IPS-15b (cell line): ENCODE measurements around the gene PCSK7.

ENCODE experiments used
- H3K27me3 ChIP-seq: one replicate; pipeline ENCODE4 v1.6.1; 2013; ENCODE audit warnings: low read length; ENCODE audit not compliant: control insufficient read depth, insufficient read depth
- H3K36me3 ChIP-seq: one replicate; pipeline ENCODE4 v1.6.1; 2013; ENCODE audit warnings: low read length; ENCODE audit not compliant: control insufficient read depth, insufficient read depth
- H3K4me1 ChIP-seq: one replicate; pipeline ENCODE4 v1.6.1; 2013; ENCODE audit warnings: mild to moderate bottlenecking, low read length; ENCODE audit not compliant: control insufficient read depth, insufficient read depth
- H3K4me3 ChIP-seq: one replicate; pipeline ENCODE4 v1.5.1; 2013; ENCODE audit warnings: low read depth, low read length
- H3K9ac ChIP-seq: one replicate; pipeline ENCODE4 v1.6.1; 2013; ENCODE audit warnings: low read depth, mild to moderate bottlenecking, low read length
- H3K9me3 ChIP-seq: one replicate; pipeline ENCODE4 v1.6.1; 2013; ENCODE audit warnings: mild to moderate bottlenecking, low read length; ENCODE audit not compliant: control insufficient read depth, insufficient read depth

The PCSK7 gene

DNA sequence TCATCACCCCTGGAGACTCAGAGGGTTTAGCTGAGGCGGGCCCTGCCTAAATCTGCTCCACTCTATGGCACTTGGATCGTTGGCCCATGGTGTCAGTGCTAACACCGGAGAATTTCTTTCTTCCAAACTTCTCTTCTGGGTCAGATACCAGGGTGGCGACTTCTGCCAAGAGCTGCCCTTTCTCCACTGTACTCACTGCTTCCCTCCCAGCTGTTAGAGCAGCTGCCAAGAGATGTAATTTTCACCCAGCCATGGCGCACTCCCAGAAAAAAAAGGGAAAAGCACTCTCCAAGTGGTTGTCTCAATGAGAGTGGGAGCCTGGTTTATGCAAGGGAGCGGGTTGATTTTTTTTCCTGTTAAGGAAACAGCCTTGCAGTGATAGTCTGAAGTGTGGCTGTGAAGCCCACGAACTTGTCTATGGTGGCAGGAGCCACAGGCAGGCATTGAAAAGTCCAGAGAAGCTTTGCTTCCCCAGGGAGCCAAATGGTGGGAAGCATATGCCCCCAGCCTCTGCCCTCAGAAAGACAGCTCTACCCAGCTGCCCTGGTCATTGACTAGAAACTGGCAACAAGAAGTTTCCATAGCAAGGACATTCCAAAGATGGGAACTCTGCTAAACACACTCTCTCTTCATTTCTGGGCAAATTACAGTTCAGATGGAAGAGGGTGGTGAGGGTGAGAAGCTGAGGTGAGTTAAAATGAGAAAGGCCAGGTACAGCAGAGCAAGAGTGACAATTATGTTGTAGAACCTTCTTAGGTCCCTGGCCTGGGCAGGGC lies 10.7 kb downstream of the PCSK7 start:
- no peaks in the 10 kb centered on the region for H3K9me3 ChIP-seq
- no peaks in the 10 kb centered on the region for H3K27me3 ChIP-seq
- no peaks in the 10 kb centered on the region for H3K4me1 ChIP-seq
- H3K4me3 ChIP-seq, result no peak overlapping the region
- peaks cover 18% of the 10 kb centered on the region for H3K36me3 ChIP-seq
- H3K9ac ChIP-seq, result no peak overlapping the region

DNA sequence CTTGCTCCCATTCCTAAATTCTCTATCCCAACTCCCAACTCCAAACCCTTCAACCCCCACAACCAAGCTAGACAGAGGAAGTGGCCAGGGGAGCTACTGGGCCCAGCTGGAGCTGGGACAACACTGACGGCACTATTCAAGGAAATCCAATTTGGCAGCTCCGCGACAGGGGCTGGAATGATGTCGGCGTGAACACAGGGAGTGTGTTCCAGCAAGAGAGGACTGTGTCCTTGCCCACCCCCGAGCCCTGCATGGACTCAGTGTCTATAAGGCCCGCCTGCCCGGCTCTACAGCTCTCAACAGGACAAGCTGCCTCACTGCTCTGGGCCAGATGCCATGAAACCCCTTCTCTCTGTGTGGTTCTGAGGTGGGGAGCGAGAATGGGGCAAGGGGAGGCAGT lies 11.3 kb downstream of the PCSK7 start:
- no peaks in the 10 kb centered on the region for H3K4me1 ChIP-seq
- peaks cover 23% of the 10 kb centered on the region for H3K36me3 ChIP-seq
- H3K4me3 ChIP-seq, result no peak overlapping the region

GRCh38 chr11:117219995-117220394 lies 11.9 kb downstream of the PCSK7 start:
- Histone ChIP-seq H3K9ac (no peak overlapping the region), H3K4me3 (no peak overlapping the region), H3K36me3 (peaks cover 23% of the 10 kb centered on the region), H3K27me3 (no peaks in the 10 kb centered on the region), H3K4me1 (no peaks in the 10 kb centered on the region), H3K9me3 (no peaks in the 10 kb centered on the region)

More for the DNA sequence above, 11.3 kb downstream of the PCSK7 start:
- H3K27me3 ChIP-seq, result no peaks in the 10 kb centered on the region
- H3K9me3 ChIP-seq, result no peaks in the 10 kb centered on the region
- H3K9ac ChIP-seq, result no peak overlapping the region

- Histone ChIP-seq H3K36me3 (peaks cover 23% of the 10 kb centered on the region), H3K9ac (no peak overlapping the region), H3K4me3 (no peak overlapping the region), H3K27me3 (no peaks in the 10 kb centered on the region), H3K4me1 (no peaks in the 10 kb centered on the region), H3K9me3 (no peaks in the 10 kb centered on the region)
Observed at GRCh38 chr11:117219455-117219854, 12.4 kb downstream of the PCSK7 start.

GRCh38 chr11:117219001-117219400 lies 12.9 kb downstream of the PCSK7 start:
- H3K9me3 ChIP-seq, result no peaks in the 10 kb centered on the region
- no peaks in the 10 kb centered on the region for H3K4me1 ChIP-seq
- no peak overlapping the region for H3K9ac ChIP-seq
- no peak overlapping the region for H3K4me3 ChIP-seq
- H3K36me3 ChIP-seq, result peaks cover 23% of the 10 kb centered on the region
- no peaks in the 10 kb centered on the region for H3K27me3 ChIP-seq

DNA sequence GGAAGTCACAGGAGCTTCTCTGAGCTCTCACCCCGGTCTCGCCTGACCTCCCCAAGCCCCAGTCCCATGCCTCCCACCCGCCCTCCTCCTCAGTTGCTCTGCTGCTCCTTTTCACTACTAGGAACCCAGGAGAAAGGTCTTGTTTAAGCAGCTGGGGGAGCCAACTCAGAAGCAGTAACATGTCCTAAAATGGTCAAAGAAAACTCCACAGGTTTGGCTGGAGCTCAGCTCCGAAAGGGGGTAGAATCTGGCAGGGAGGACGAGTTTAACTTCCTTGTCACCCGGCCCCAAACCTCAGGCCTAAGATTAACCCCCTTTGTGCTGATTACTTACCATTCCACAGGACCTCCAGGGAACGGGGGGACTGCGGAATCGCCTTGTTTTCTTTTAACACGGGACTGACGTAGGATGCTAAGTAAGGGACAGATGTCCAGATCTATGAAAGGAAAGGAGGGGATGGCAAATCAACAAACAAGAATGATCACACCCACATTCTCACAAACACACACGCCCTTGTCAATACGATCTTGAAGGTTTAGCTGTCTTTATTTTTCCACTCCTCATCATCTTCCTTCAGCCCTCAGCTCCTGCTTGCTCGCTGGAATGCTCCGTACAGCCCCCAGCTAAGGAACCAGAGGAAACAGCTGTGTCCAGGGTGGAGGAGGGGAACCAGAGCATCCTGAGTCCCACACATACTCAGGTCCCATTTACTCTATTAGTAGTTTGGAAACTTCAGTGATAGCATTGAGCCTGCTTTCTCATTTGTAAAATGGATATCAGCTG lies 13.5 kb downstream of the PCSK7 start:
- Histone ChIP-seq H3K36me3 (peaks cover 23% of the 10 kb centered on the region), H3K9me3 (no peaks in the 10 kb centered on the region), H3K9ac (no peak overlapping the region), H3K4me3 (no peak overlapping the region), H3K27me3 (no peaks in the 10 kb centered on the region), H3K4me1 (no peaks in the 10 kb centered on the region)

DNA sequence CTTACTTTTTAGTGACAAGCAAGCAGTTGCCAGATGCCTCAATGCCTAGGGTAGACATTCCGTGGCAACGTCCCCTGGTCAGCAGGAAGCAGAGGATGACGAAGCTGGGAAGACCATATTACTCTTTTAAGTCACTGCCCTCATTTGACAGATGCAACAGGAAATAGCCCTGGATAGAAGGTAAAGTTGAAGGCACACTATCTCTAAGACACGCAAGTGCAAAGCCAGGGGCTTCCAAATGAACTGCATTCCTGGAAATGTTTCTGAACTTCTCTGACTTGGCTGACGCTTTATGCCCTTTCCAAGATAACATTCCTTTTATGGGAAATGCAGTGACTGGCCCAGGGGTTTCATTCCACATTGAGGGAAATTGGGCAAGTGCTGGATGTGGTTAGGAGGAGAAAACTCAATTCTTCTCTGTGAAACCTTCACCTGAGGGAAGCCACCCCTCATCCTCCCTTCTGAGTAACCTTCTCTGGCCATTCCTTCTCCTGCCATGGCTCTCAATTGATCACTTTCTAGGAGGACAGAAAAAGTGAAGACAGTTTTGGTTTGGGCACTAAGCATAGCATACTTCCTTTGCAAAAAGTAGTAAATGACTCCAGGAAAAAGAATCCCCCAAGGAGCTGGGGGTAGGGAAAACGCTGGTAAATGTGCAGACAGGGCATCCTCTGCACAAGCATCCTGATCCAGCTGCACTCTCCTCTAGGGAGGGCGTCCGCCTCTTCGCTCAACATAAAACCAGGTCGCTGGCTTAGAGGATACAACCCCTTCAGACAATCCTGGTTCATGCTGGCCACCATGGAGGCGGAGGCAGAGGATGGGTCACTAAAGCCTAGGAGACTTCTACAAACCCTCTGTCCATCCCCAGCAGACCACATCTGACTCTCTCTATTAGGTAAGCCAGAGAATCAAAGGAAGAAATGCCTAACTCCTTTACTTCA lies 14.5 kb downstream of the PCSK7 start:
- Histone ChIP-seq H3K9ac (no peak overlapping the region), H3K27me3 (no peaks in the 10 kb centered on the region), H3K9me3 (no peaks in the 10 kb centered on the region), H3K4me3 (no peak overlapping the region), H3K36me3 (peaks cover 28% of the 10 kb centered on the region), H3K4me1 (no peaks in the 10 kb centered on the region)

DNA sequence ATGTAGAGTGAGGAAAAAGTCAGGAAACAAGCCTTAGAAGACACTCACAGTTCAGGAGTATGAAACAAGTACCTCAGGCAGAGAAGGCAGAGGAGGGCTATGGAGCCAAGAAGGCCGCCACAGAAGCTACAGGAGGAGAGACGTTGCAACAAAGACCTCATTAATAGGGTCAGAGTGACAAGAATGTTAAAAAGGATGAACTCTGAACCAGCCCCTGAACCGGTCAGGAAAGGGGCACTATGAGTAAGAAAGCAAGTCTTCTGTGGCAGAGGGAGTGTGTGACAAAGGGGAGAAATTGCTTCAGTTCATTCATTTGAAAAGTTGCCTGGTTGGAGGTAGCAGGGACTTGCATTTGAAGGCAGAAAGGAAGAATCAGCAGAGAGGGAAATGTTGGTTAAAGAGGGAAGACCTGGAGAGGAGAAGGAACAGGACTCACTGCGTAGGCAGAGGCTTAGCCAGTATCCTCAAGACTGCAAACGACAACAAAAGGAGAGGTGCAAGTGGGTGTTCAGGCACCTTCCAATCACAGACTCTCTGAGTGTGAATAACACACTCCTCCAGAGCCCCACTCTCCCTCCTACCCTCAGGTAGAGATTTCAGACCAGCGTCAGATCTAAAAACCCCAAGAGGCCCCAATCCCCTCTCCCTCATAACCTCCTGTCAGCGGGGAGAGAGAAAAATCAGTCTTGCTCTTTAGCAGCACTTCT lies 17.3 kb downstream of the PCSK7 start:
- Histone ChIP-seq H3K9ac (no peak overlapping the region), H3K4me1 (no peaks in the 10 kb centered on the region), H3K36me3 (peaks cover 28% of the 10 kb centered on the region), H3K9me3 (no peaks in the 10 kb centered on the region), H3K4me3 (no peak overlapping the region), H3K27me3 (no peaks in the 10 kb centered on the region)

DNA sequence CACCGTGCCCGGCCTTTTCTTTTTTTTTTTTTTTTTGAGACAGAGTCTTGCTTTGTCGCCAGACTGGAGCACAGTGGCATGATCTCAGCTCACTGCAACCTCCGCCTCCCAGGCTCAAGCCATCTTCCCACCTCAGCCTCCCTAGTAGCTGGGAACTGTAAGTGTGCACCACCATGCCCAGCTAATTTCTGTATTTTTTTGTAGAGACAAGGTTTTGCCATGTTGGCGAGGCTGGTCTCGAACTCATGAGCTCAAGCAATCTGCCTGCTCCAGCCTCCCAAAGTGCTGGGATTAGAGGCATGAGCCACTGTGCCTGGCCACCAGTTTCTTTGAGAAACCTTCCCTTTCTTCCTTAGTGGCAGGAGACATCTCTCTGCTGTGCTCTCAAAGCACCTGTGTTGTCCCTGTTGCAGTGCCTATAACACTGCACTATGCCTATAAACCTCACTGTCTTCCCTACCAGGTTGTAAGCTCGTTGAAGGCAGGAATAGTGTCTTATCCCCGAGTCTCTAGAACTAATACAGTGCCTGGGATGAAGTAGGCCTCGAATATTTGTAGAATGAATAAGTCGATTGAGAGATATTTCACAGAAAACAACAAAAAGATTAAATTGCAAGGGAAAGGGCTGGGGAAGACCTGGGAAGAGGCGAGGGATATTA lies 19.0 kb downstream of the PCSK7 start:
- H3K27me3 ChIP-seq, result no peaks in the 10 kb centered on the region
- no peak overlapping the region for H3K4me3 ChIP-seq
- no peaks in the 10 kb centered on the region for H3K9me3 ChIP-seq
- no peaks in the 10 kb centered on the region for H3K4me1 ChIP-seq
- H3K9ac ChIP-seq, result no peak overlapping the region
- peaks cover 13% of the 10 kb centered on the region for H3K36me3 ChIP-seq

DNA sequence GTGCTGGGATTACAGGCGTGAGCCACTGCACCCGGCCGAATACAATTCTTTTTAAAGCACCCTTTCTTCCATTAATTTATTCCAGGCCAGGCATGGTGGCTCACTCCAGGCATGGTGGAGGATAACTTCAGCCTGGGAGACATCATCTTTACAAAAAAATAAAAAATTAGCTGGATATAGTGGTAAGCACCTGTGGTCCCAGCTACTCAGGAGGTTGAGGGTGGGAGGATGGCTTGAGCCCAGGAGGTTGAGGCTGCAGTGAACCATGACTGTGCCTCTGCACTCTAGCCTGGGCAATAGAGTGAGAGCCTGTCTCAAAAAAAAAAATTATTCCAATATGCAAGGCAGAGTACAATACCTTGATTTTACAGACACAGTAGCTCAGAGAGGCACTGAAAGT lies 21.3 kb downstream of the PCSK7 start:
- Histone ChIP-seq H3K27me3 (no peaks in the 10 kb centered on the region), H3K9ac (no peak overlapping the region), H3K4me1 (no peaks in the 10 kb centered on the region), H3K9me3 (no peaks in the 10 kb centered on the region), H3K36me3 (peaks cover 5% of the 10 kb centered on the region), H3K4me3 (no peak overlapping the region)
